ENCODE measurements around the gene CYP4F11. TPM values are rescaled to one million over a fixed set of nuclear protein-coding genes. Genes with fewer than 3 reads are reported as not detected.
"Not testable (repeated sequence)": the region's sequence is repeated elsewhere in the genome, so short reads cannot be mapped to it uniquely, and the experiment has no call there.

CYP4F11 gene
- total RNA-seq, 4 donors from 2014 or later: 0.12 to 1.4 (median 0.66) TPM

DNA sequence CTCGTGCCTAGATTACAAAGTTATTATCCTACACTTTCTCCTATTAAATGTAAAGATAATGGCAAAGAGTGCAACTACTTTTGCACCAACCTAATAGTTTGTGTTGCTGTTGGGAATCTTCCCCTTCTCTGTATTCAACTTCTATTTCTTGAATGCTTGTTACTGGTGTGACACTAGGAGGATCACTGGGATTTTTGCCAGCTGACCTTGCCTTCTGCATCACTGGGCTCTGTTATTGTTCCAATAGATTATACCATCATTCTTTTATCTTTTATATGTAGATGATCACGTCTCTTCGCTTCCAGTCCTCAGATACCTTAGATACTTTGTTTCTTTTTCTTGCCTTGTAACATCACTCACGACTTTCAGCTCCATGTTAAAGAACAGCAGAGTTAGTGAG lies 11.0 kb upstream of the CYP4F11 start:
- intact Hi-C loops (cut with DNase I; ENCODE audit: low total_unique reads): no loop called here
- TF ChIP-seq POLR2A (IDR thresholded peaks at IDR 0.05): no peak
- TF ChIP-seq, protein P1, sequence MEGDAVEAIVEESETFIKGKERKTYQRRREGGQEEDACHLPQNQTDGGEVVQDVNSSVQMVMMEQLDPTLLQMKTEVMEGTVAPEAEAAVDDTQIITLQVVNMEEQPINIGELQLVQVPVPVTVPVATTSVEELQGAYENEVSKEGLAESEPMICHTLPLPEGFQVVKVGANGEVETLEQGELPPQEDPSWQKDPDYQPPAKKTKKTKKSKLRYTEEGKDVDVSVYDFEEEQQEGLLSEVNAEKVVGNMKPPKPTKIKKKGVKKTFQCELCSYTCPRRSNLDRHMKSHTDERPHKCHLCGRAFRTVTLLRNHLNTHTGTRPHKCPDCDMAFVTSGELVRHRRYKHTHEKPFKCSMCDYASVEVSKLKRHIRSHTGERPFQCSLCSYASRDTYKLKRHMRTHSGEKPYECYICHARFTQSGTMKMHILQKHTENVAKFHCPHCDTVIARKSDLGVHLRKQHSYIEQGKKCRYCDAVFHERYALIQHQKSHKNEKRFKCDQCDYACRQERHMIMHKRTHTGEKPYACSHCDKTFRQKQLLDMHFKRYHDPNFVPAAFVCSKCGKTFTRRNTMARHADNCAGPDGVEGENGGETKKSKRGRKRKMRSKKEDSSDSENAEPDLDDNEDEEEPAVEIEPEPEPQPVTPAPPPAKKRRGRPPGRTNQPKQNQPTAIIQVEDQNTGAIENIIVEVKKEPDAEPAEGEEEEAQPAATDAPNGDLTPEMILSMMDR (IDR thresholded peaks at IDR 0.05): no peak
- DNase-seq (ENCODE audit: low spot score in 2 of 2): no peak
- H3K4me3 ChIP-seq (ENCODE audit: low read depth, poor library complexity, severe bottlenecking): no peak overlapping the region
- WGBS, 2 donors: 44 to 52% methylated on average over 4 of the region's 4 CpGs

DNA sequence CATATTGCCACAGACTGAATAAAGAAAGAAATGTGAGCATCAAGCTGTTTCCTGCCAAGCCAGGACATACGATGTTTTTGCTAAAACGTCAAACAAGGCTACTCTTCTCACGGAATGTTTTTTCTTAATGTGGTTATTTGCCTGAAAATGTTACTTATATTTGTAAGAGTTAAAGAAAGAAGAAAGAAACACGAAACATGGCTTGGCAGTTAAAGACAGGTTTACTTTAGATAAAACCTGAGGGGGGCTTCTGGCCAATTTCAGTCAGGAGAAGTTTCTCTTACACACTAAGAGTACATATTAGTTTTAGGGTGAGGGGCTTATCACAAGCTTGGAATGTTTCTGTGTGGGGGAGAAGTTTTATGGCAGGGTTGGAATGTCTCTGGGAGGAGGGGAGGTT lies 10.1 kb upstream of the CYP4F11 start:
- WGBS, 2 donors: 67% methylated on average over 4 of the region's 4 CpGs
- intact Hi-C loops (cut with DNase I; ENCODE audit: low total_unique reads): no loop called here
- H3K4me3 ChIP-seq (ENCODE audit: low read depth, poor library complexity, severe bottlenecking): no peak overlapping the region
- DNase-seq (ENCODE audit: low spot score in 2 of 2): no peak
- TF ChIP-seq, protein P1 (IDR thresholded peaks at IDR 0.05): no peak
- TF ChIP-seq POLR2A (IDR thresholded peaks at IDR 0.05): no peak

DNA sequence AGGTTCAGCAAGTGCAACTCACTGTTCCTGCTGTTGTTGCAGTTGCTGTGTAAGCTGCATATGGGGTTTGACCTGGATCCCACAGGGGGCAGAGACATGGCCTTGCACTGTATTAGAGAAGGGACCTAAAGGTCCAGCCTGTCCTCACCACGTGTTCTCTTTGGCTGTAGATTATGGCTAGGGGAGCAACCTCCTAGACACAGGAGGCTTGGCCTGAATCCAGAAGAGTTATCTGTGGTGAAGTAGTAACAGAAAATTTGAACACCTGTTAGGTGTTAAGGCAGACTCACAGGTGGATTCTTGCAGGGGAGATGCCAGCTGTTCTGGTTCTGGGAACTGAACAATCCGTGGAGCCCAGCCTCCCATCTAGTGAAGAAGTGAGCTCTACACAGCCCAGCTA lies 3.4 kb upstream of the CYP4F11 start:
- no peak overlapping the region for H3K4me3 ChIP-seq (ENCODE audit: low read depth, poor library complexity, severe bottlenecking)
- TF ChIP-seq POLR2A (IDR thresholded peaks at IDR 0.05): no peak
- TF ChIP-seq, protein P1 (IDR thresholded peaks at IDR 0.05): no peak
- WGBS, 2 donors: 48 to 65% methylated on average over 2 of the region's 2 CpGs
- no peak for DNase-seq (ENCODE audit: low spot score in 2 of 2)
- intact Hi-C loops (cut with DNase I; ENCODE audit: low total_unique reads): no loop called here

DNA sequence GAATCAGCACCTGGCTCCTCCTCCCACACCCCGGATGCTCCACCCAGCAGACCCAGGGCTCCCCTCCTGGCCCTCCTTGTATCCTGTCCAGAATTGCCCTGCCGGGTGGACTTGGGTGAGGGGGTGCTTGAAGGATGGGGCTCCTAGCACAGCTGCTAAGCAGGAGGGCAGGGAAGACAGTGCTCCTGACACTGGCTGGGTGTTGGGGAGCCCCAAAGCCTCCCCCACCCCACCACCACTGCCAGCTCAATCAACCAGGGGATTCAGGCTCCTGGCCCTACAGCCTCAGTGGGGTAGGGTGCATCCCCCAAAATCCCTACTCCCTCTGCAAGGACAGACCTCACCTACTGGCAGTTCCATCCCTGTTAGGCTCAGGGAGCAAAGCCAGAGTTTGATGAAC lies 2.6 kb upstream of the CYP4F11 start:
- intact Hi-C loops (cut with DNase I; ENCODE audit: low total_unique reads): no loop called here
- DNase-seq (ENCODE audit: low spot score in 2 of 2): no peak
- 89 to 91% methylated on average over 2 of the region's 2 CpGs for WGBS, 2 donors
- H3K4me3 ChIP-seq (ENCODE audit: low read depth, poor library complexity, severe bottlenecking): no peak overlapping the region
- no peak for TF ChIP-seq POLR2A (IDR thresholded peaks at IDR 0.05)
- TF ChIP-seq, protein P1 (IDR thresholded peaks at IDR 0.05): no peak

DNA sequence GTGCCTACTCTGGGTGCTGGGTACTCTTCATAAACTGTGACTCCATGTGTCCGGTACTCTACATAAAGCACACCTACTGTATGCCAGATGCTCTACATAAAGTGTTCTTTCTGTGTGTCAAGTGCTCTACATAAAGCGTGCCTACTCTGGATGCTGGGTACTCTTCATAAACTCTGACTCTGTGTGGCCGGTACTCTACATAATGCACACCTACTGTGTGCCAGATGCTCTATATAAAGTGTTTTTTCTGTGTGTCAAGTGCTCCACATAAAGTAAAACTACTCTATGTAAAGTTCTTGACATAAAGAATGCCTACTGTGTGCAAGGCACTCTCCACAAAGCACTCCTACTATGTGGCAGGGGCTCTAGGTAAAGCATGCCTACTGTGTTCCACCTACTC lies 1.8 kb upstream of the CYP4F11 start:
- TF ChIP-seq, protein P1 (IDR thresholded peaks at IDR 0.05): no peak
- TF ChIP-seq POLR2A (IDR thresholded peaks at IDR 0.05): no peak
- WGBS, 2 donors: 78 to 84% methylated on average over 3 of the region's 3 CpGs
- H3K4me3 ChIP-seq (ENCODE audit: low read depth, poor library complexity, severe bottlenecking): no peak overlapping the region
- DNase-seq (ENCODE audit: low spot score in 2 of 2): no peak
- intact Hi-C loops (cut with DNase I; ENCODE audit: low total_unique reads): no loop called here

DNA sequence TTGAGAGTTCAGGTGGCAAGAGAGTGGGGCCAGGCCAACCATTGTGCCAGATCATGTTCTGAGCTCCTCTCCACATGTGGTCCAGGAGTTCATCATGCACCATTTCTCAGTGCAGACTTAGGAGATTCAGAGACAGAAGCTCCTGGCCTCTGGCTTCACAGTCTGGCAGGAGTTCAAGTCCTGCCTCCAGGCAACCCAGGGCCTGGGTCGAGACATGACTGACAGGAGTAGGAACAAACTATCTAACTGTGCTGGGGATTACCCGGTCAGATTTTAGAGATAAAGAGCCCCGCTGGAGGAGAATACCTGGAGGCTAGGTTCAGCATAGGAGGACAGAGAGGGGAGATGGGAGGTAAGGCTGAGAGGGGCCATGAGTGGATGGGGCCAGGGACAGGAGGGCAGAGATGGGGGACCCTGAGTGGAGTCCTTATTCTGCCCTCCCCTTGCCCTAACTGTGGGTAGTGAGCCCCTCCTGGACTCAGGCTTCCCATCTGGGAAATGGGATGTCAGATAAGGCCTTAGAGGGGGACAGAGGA lies 906 bp upstream of the CYP4F11 start:
- intact Hi-C loops (cut with DNase I; ENCODE audit: low total_unique reads): no loop called here
- TF ChIP-seq POLR2A (IDR thresholded peaks at IDR 0.05): no peak
- TF ChIP-seq, protein P1 (IDR thresholded peaks at IDR 0.05): no peak
- no peak overlapping the region for H3K4me3 ChIP-seq (ENCODE audit: low read depth, poor library complexity, severe bottlenecking)
- DNase-seq (ENCODE audit: low spot score in 2 of 2): no peak
- 21 to 41% methylated on average over 3 of the region's 3 CpGs for WGBS, 2 donors

DNA sequence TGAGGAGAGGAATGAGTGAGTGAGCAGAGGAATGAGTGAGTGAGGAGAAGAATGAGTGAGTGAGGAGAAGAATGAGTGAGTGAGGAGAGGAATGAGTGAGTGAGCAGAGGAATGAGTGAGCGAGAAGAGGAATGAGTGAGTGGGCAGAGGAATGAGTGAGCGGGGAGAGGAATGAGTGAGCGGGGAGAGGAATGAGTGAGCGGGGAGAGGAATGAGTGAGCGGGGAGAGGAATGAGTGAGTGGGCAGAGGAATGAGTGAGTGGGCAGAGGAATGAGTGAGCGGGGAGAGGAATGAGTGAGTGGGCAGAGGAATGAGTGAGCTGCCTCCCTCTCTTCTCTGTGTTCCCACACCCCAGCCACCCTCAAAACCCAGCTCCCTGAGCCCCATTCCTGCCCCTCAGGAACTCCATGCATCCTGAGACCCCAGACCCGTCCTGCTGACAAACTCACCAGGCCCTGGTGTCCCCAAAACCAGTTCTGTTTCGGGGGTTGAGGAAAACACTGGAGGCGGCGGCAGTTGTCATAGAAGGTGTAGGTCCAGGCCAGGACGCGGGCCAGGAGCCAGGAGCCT lies 483 bp downstream of the CYP4F11 start:
- intact Hi-C loops (cut with DNase I; ENCODE audit: low total_unique reads); H3K4me3 ChIP-seq (ENCODE audit: low read depth, poor library complexity, severe bottlenecking); DNase-seq (ENCODE audit: low spot score in 2 of 2): not testable (repeated sequence)
- WGBS, 2 donors: 58 to 87% methylated on average over 11 to 12 of the region's 12 CpGs

All from lower leg skin (tissue), 4 donors.